Progenitor cell of endocrine pancreas (in vitro differentiated cells): ENCODE measurements around the gene WWC2. TPM values are rescaled to one million over a fixed set of nuclear protein-coding genes. Genes with fewer than 3 reads are reported as not detected.

Experiments
- DNase-seq: peaks from one replicate; pipeline ENCODE4 v3.0.0; 2021; ENCODE audit warnings: low spot score; ENCODE audit not compliant: unreplicated experiment
- H3K27ac Mint-ChIP-seq: 2 replicates; pipeline ENCODE4 v1.8.0; 2021; ENCODE audit warnings: mild to moderate bottlenecking, moderate library complexity, mixed read lengths
- H3K27me3 Mint-ChIP-seq: 2 replicates; pipeline ENCODE4 v1.8.0; 2021; ENCODE audit warnings: mixed read lengths
- H3K36me3 Mint-ChIP-seq: 2 replicates; pipeline ENCODE4 v1.8.0; 2022; ENCODE audit warnings: mixed read lengths; ENCODE audit not compliant: insufficient read depth
- H3K4me1 Mint-ChIP-seq: 2 replicates; pipeline ENCODE4 v1.8.0; 2021; ENCODE audit warnings: low read depth, mixed read lengths
- H3K4me3 Mint-ChIP-seq: 2 replicates; pipeline ENCODE4 v1.8.0; 2021; ENCODE audit warnings: low read depth, mild to moderate bottlenecking, moderate library complexity, mixed read lengths
- H3K9me3 Mint-ChIP-seq: 2 replicates; pipeline ENCODE4 v1.8.0; 2021; ENCODE audit warnings: low read depth, mixed read lengths
- CTCF ChIP-seq: fragments of 200-600 bp; sonication (generic); IDR thresholded peaks from one replicate; pipeline ENCODE4 v1.5.0; 2021; ENCODE audit warnings: antibody characterized with exemption, mild to moderate bottlenecking; ENCODE audit not compliant: unreplicated experiment
- total RNA-seq: library from RNA; stranded (reverse); gene quantifications from 2 replicates; pipeline ENCODE4 v1.2.1, GENCODE V29; 2021

WWC2 gene
- total RNA-seq, 1 donor from 2014 or later: 57.0 TPM

GRCh38 chr4:183264614-183265013, 165.6 kb downstream of the WWC2 start:
- H3K36me3 Mint-ChIP-seq: peaks cover 11% of the 10 kb centered on the region
- no peak overlapping the region for H3K27ac Mint-ChIP-seq
- peaks cover 19% of the 10 kb centered on the region for H3K4me1 Mint-ChIP-seq
- no peaks in the 10 kb centered on the region for H3K27me3 Mint-ChIP-seq
- no peaks in the 10 kb centered on the region for H3K9me3 Mint-ChIP-seq
- no peak for DNase-seq
- H3K4me3 Mint-ChIP-seq: no peak overlapping the region
- TF ChIP-seq CTCF: no peak

- no peak for DNase-seq
- H3K27me3 Mint-ChIP-seq: no peaks in the 10 kb centered on the region
- H3K4me1 Mint-ChIP-seq: peaks cover 9% of the 10 kb centered on the region
- no peak overlapping the region for H3K27ac Mint-ChIP-seq
- peaks cover 13% of the 10 kb centered on the region for H3K36me3 Mint-ChIP-seq
- TF ChIP-seq CTCF: no peak
- no peak overlapping the region for H3K4me3 Mint-ChIP-seq
- H3K9me3 Mint-ChIP-seq: no peaks in the 10 kb centered on the region
These were observed 167.3 kb downstream of the WWC2 start for GRCh38 chr4:183266371-183266770.

- H3K9me3 Mint-ChIP-seq: peaks cover under 1% of the 10 kb centered on the region
- H3K4me1 Mint-ChIP-seq: no peaks in the 10 kb centered on the region
- no peak for TF ChIP-seq CTCF
- no peak overlapping the region for H3K4me3 Mint-ChIP-seq
- DNase-seq: no peak
- H3K27me3 Mint-ChIP-seq: no peaks in the 10 kb centered on the region
- H3K36me3 Mint-ChIP-seq: peaks cover 24% of the 10 kb centered on the region
- no peak overlapping the region for H3K27ac Mint-ChIP-seq
These were observed 169.5 kb downstream of the WWC2 start for GRCh38 chr4:183268556-183268955.

GRCh38 chr4:183272384-183272783, 173.3 kb downstream of the WWC2 start:
- peaks cover 23% of the 10 kb centered on the region for H3K9me3 Mint-ChIP-seq
- no peaks in the 10 kb centered on the region for H3K27me3 Mint-ChIP-seq
- peaks cover 45% of the 10 kb centered on the region for H3K36me3 Mint-ChIP-seq
- no peak overlapping the region for H3K4me3 Mint-ChIP-seq
- no peak for TF ChIP-seq CTCF
- no peak for DNase-seq
- no peaks in the 10 kb centered on the region for H3K4me1 Mint-ChIP-seq
- no peak overlapping the region for H3K27ac Mint-ChIP-seq

GRCh38 chr4:183276106-183276505, 177.0 kb downstream of the WWC2 start:
- TF ChIP-seq CTCF: no peak
- Mint-ChIP-seq H3K27me3 (no peaks in the 10 kb centered on the region), H3K4me1 (peaks cover 2% of the 10 kb centered on the region), H3K4me3 (no peak overlapping the region), H3K27ac (no peak overlapping the region), H3K9me3 (peaks cover 23% of the 10 kb centered on the region), H3K36me3 (peaks cover 44% of the 10 kb centered on the region)
- DNase-seq: no peak
